ENCODE data around the gene FASTKD1. TPM values are rescaled to one million over a fixed set of nuclear protein-coding genes. Genes with fewer than 3 reads are reported as not detected.
A peak's percentile ranks its signal among the peaks of the same experiment; 100 is the strongest.

The FASTKD1 gene
- total RNA-seq, 1 donor from 2014 or later = 40.7 TPM

GRCh38 chr2:169491378-169491777 is 82.3 kb downstream of the FASTKD1 start:
- H3K9me3 ChIP-seq (ENCODE audit: control insufficient read depth in 3 of 3, low read length in 3 of 3) = no peaks in the 10 kb centered on the region
- H3K4me3 ChIP-seq (ENCODE audit: low read length in 3 of 3) = no peak overlapping the region
- H3K27me3 ChIP-seq (ENCODE audit: control insufficient read depth in 3 of 3, insufficient read depth in 3 of 3, low read length in 3 of 3) = no peaks in the 10 kb centered on the region
- H3K4me1 ChIP-seq (ENCODE audit: control insufficient read depth in 3 of 3, insufficient read depth in 3 of 3, low read length in 3 of 3) = peaks cover 2 to 8% (median 5%) of the 10 kb centered on the region in 3 donors
- H3K27ac ChIP-seq (ENCODE audit: low read depth, low read length) = no peak overlapping the region
- H3K9ac ChIP-seq (ENCODE audit: low read depth in 1 of 3, low read length in 3 of 3) = no peak overlapping the region
- H3K36me3 ChIP-seq (ENCODE audit: control insufficient read depth in 3 of 3, insufficient read depth in 3 of 3, low read length in 3 of 3) = peaks cover 0 to 6% (median 0%) of the 10 kb centered on the region in 3 donors

- Histone ChIP-seq H3K4me1 (ENCODE audit: control insufficient read depth in 3 of 3, insufficient read depth in 3 of 3, low read length in 3 of 3) (peaks cover 0 to 5% (median 5%) of the 10 kb centered on the region in 3 donors), H3K9ac (ENCODE audit: low read depth in 1 of 3, low read length in 3 of 3) (no peak overlapping the region), H3K27me3 (ENCODE audit: control insufficient read depth in 3 of 3, insufficient read depth in 3 of 3, low read length in 3 of 3) (no peaks in the 10 kb centered on the region), H3K9me3 (ENCODE audit: control insufficient read depth in 3 of 3, low read length in 3 of 3) (no peaks in the 10 kb centered on the region), H3K36me3 (ENCODE audit: control insufficient read depth in 3 of 3, insufficient read depth in 3 of 3, low read length in 3 of 3) (peaks cover 0 to 7% (median under 1%) of the 10 kb centered on the region in 3 donors), H3K27ac (ENCODE audit: low read depth, low read length) (no peak overlapping the region), H3K4me3 (ENCODE audit: low read length in 3 of 3) (no peak overlapping the region)
These were observed 82.8 kb downstream of the FASTKD1 start for GRCh38 chr2:169490834-169491233.

GRCh38 chr2:169486487-169486886 is 87.2 kb downstream of the FASTKD1 start:
- H3K4me3 ChIP-seq (ENCODE audit: low read length in 3 of 3) = no peak overlapping the region
- no peaks in the 10 kb centered on the region for H3K9me3 ChIP-seq (ENCODE audit: control insufficient read depth in 3 of 3, low read length in 3 of 3)
- H3K27me3 ChIP-seq (ENCODE audit: control insufficient read depth in 3 of 3, insufficient read depth in 3 of 3, low read length in 3 of 3) = no peaks in the 10 kb centered on the region
- H3K9ac ChIP-seq (ENCODE audit: low read depth in 1 of 3, low read length in 3 of 3) = no peak overlapping the region
- H3K36me3 ChIP-seq (ENCODE audit: control insufficient read depth in 3 of 3, insufficient read depth in 3 of 3, low read length in 3 of 3) = peaks cover 0 to 21% (median 18%) of the 10 kb centered on the region in 3 donors
- no peaks in the 10 kb centered on the region for H3K4me1 ChIP-seq (ENCODE audit: control insufficient read depth in 3 of 3, insufficient read depth in 3 of 3, low read length in 3 of 3)
- H3K27ac ChIP-seq (ENCODE audit: low read depth, low read length) = no peak overlapping the region

- no peak overlapping the region for H3K9ac ChIP-seq (ENCODE audit: low read depth in 1 of 3, low read length in 3 of 3)
- H3K27me3 ChIP-seq (ENCODE audit: control insufficient read depth in 3 of 3, insufficient read depth in 3 of 3, low read length in 3 of 3) = no peaks in the 10 kb centered on the region
- H3K9me3 ChIP-seq (ENCODE audit: control insufficient read depth in 3 of 3, low read length in 3 of 3) = no peaks in the 10 kb centered on the region
- peaks cover 0 to 21% (median 18%) of the 10 kb centered on the region in 3 donors for H3K36me3 ChIP-seq (ENCODE audit: control insufficient read depth in 3 of 3, insufficient read depth in 3 of 3, low read length in 3 of 3)
- no peak overlapping the region for H3K4me3 ChIP-seq (ENCODE audit: low read length in 3 of 3)
- H3K27ac ChIP-seq (ENCODE audit: low read depth, low read length) = no peak overlapping the region
- peaks cover 0 to 2% (median 0%) of the 10 kb centered on the region in 3 donors for H3K4me1 ChIP-seq (ENCODE audit: control insufficient read depth in 3 of 3, insufficient read depth in 3 of 3, low read length in 3 of 3)
These were observed 88.0 kb downstream of the FASTKD1 start for GRCh38 chr2:169485650-169486138.

- Histone ChIP-seq H3K36me3 (ENCODE audit: control insufficient read depth in 3 of 3, insufficient read depth in 3 of 3, low read length in 3 of 3) (peaks cover 0 to 18% (median 7%) of the 10 kb centered on the region in 3 donors), H3K9ac (ENCODE audit: low read depth in 1 of 3, low read length in 3 of 3) (peak overlapping the region; percentile 82 to 88 (median 88)), H3K27me3 (ENCODE audit: control insufficient read depth in 3 of 3, insufficient read depth in 3 of 3, low read length in 3 of 3) (no peaks in the 10 kb centered on the region), H3K9me3 (ENCODE audit: control insufficient read depth in 3 of 3, low read length in 3 of 3) (no peaks in the 10 kb centered on the region), H3K4me3 (ENCODE audit: low read length in 3 of 3) (peak overlapping the region; percentile 87 to 93 (median 91)), H3K4me1 (ENCODE audit: control insufficient read depth in 3 of 3, insufficient read depth in 3 of 3, low read length in 3 of 3) (peaks cover 7 to 16% (median 15%) of the 10 kb centered on the region in 3 donors), H3K27ac (ENCODE audit: low read depth, low read length) (peak overlapping the region; percentile 67)
These were observed 93.6 kb downstream of the FASTKD1 start for GRCh38 chr2:169480079-169480465.

Other genes with a start within 250 kb of the FASTKD1 start
- under 0.01 TPM for gene LRP2, start 211.3 kb downstream of the FASTKD1 start, total RNA-seq
- 8.4 TPM for gene BBS5, start 94.4 kb downstream of the FASTKD1 start, total RNA-seq
- gene KLHL41, start 64.2 kb downstream of the FASTKD1 start, total RNA-seq = 2,637 TPM
- gene PPIG, start 10.5 kb upstream of the FASTKD1 start, total RNA-seq = 25.6 TPM
- gene CFAP210, start 120.5 kb upstream of the FASTKD1 start, total RNA-seq = not detected
- gene PHOSPHO2, start 120.6 kb upstream of the FASTKD1 start, total RNA-seq = 3.7 TPM
- gene KLHL23, start 160.0 kb upstream of the FASTKD1 start, total RNA-seq = 28.7 TPM
- gene SSB, start 225.0 kb upstream of the FASTKD1 start, total RNA-seq = 24.5 TPM

Measured in skeletal muscle tissue (tissue), 4 donors.